GM19468 (cell line): ENCODE measurements around the gene GPR3.

Experiments used
- ATAC-seq: cut with Tn5 transposase; IDR thresholded peaks from one replicate; pipeline ENCODE4 v1.9.1; 2021; ENCODE audit warnings: mild to moderate bottlenecking, moderate library complexity, moderate number of reproducible peaks; ENCODE audit not compliant: unreplicated experiment; ENCODE audit errors: extremely low read depth

The GPR3 gene, protein sequence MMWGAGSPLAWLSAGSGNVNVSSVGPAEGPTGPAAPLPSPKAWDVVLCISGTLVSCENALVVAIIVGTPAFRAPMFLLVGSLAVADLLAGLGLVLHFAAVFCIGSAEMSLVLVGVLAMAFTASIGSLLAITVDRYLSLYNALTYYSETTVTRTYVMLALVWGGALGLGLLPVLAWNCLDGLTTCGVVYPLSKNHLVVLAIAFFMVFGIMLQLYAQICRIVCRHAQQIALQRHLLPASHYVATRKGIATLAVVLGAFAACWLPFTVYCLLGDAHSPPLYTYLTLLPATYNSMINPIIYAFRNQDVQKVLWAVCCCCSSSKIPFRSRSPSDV

DNA sequence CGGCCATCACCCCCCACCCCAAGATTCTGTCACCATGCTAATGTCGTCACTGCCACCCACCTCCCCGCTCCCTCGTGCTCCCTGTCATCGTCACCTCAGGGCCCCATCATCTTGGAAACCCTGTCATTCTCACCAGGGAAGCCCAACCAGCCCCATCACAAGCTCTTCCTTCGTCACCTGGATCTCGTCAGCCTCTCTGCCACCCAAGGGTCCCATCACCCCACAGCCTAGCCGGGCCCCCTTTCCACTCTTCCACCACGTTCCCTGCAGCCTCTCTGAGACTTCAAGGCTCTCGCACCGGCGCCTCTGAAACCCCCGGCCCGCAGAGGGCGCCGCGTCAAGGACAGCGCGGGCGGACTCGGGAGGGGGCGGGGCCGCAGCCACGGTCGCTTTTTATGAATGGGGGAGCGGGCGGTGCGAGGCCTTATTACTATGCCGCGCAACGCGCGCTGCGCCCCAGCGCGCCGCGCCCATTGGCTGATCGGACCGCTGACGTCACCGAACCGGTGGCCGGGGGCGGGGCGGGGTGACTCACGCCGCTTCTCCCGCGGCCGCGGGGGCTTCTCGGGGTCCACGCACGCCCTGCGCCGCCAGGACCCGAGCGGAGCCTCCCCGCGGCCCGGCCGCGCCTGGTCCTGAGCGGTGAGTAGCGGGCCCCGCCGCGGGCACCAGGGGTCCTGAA, at the start of gene GPR3:
TSS of gene GPR3 (plus strand) at position 527 of the 682 bp plus-strand sequence. CDS start 1,177 bp downstream, outside the sequence.
- peak; percentile 59 for ATAC-seq

DNA sequence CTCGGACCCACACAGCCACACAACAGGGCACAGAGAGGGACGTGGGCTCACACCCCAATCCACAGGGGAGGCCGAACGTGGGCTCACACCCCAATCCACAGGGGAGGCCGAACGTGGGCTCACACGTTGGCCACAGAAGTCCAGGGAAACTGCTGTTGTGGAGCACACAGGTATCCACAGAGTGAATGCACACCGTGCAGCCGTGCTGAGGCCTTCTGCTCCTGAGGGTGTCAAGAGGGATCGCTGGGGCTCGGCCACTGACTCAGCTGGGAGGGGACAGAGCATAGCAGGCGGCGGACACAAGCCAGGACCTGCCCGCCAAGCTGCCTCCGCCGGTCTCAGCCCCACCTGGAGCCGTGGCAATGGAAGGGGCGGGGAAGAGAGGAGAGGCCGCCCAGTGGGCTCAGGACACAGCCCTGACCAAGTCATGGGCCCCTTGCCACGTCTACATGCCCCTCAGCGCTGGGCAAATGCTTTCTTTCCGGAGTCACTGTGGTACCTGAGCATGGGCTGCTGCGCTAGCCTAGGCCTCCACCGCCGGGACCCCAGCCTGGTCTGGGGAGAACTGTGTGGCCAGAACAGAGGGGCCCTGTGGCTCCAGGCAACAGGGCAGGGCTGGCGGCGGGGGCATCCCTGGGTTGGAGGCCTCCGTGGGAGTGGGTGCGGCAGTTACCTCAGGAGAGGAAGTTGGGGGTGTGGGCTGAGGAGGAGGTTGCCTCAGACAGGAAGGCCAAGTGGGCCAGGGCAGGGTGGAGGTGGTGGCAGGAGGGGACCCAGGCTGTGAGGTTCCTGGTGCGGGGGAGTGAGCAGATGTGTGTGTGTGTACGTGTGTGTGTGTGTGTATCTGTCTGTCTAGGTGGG, 49.4 kb upstream of the GPR3 start:
- no peak for ATAC-seq

DNA sequence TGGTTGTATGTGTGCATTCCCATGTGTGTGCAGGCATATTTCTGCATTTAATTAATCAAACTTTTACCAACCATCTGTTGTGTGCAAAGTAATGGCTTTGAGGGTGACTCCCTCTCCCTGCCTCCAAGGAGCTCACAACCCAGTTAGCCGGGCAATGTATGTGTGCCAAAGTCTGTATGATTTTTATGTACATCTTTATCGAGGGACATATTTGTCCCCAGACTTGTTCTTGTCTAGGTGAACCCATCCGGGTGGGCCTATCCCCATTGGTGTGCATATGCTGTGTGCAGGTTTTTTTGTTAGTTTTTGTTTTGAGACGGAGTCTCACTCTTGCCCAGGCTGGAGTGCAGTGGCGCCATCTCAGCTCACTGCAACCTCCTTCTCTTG, 48.8 kb upstream of the GPR3 start:
- no peak for ATAC-seq

DNA sequence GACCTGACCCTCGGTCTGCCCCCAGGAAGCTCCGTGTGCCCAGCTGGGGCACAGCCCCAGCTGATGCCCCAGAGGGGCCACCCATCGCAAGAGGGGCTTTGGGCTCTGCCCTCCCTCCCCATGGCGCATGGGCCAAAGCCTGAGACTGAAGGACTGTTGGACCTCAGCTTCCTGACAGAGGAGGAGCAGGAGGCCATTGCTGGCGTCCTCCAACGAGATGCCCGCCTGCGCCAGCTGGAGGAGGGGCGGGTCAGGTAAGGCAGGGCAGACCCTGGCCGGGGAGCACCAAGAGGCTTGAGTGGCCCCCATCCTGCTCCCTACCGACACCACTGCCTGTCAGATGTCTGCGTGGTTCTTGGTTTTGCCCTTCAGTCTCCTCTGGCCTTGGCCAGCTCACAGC, 47.1 kb upstream of the GPR3 start:
- no peak for ATAC-seq

DNA sequence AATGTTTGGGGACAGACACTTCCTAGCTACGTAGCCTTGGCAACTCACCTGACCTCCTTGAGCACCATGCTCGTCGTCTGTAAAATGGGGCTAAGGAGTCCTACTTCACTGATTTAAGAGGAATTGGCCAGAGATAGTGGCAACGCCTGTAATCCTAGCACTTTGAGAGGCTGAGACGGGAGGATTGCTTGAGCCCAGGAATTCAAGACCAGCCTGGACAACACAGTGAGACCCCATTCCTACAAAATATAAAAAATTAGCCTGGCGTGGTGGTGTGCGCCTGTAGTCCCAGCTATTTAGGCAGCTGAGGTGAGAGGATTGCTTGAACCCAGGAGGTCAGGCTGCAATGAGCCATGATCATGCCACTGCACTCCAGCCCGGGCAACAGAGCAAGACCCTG, 46.1 kb upstream of the GPR3 start:
- ATAC-seq: no peak

DNA sequence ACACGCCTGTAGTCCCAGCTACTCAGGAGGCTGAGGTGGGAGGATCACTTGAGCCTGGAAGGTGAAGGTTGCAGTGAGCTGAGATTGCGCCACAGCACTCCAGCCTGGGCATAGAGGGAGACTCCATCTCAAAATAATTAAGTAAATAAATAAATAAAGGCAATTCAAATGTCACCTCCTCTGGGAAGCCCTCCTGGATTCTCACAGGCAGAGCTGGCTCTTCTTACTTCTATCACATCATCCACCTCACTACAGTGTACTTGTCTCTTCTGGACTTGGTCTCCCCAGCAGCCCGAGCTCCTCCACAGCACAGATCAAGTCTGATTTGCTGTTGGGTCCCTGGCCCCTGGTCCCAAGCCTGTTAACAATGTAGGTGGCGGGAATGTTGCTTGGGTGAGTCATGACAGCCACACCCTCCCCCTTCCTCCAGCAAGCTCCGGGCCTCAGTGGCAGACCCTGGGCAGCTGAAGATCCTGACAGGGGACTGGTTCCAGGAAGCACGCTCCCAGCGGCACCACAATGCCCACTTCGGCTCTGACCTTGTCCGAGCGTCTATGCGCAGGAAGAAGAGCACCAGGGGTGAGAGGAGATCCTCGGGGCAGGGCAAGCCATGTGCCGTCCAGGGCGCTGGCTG, 45.3 kb upstream of the GPR3 start:
- ATAC-seq: no peak

DNA sequence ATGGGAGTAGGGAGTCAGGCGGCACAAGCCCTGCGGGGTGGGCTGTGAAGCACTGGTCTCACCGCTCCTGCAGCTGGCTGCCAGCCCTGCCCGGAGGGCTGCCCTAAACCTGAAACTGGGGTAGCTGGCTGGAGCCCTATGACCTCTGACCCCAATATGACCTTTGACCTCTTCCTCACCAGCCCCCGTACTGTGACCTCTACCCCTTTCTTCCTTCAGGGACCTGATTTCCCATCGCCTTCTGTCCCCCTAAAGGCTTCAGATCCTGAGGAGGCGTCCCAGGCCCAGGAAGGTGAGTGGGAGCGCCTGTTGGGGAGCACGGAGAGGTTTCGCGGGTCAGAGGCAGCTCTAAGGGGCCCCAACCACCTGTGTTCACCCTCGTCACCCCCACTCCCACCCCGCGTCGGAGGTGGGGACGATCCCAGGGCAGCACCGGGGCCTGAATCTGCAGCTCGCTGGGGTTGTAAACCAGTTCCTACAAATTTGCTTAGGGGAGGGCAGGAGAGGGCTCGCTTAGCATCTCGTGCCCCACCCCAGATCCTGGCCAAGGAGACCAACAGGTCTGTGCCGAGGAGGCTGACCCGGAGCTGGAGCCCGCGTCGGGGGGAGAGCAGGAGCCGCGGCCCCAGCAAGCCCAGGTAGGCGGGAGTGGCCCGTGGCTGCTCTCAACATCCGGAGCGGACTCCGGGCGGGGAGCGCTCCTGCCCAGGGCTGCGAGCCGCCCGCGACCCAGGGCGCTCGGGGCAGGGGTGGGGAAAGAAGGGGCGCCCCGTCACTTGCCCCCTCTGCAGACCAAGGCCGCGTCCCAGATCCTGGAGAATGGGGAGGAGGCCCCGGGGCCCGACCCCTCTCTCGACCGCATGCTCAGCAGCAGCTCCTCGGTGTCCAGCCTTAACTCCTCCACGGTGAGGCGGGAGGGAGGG, 43.3 kb upstream of the GPR3 start:
- no peak for ATAC-seq

DNA sequence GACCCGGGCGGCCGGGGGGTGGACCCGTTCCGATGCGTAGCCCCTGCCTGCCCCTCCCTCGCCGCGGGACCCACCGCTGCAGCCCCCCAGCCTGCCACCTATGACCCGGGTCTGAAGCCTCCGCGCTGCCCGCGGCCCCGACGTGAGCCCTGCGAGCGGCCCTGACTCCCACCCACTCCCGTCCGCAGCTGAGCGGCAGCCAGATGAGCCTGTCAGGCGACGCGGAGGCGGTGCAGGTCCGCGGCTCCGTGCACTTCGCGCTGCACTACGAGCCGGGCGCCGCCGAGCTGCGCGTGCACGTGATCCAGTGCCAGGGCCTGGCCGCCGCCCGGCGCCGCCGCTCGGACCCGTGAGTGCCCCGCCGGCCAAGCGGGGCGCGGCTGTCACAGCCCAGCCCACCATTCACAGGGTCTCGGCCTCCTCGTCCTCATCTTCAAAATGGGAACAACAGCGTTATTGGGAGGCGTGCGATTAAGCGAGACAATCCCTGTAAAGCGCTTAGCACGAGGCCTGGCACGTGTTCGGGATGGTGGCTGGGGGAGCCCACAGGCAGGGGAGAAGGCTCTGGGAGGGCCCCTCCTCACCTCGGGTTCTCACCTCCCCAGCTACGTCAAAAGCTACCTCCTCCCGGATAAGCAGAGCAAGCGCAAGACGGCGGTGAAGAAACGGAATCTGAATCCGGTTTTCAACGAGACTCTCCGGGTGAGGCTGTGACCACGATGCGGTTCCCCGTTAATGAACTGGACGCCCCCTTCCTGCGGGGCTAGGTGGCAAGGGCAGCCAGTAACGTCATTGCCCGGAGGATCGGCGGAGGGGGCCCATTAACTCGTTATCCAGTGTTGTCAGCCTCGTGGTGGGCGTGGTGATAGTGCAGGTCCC, 42.4 kb upstream of the GPR3 start:
- ATAC-seq: no peak

DNA sequence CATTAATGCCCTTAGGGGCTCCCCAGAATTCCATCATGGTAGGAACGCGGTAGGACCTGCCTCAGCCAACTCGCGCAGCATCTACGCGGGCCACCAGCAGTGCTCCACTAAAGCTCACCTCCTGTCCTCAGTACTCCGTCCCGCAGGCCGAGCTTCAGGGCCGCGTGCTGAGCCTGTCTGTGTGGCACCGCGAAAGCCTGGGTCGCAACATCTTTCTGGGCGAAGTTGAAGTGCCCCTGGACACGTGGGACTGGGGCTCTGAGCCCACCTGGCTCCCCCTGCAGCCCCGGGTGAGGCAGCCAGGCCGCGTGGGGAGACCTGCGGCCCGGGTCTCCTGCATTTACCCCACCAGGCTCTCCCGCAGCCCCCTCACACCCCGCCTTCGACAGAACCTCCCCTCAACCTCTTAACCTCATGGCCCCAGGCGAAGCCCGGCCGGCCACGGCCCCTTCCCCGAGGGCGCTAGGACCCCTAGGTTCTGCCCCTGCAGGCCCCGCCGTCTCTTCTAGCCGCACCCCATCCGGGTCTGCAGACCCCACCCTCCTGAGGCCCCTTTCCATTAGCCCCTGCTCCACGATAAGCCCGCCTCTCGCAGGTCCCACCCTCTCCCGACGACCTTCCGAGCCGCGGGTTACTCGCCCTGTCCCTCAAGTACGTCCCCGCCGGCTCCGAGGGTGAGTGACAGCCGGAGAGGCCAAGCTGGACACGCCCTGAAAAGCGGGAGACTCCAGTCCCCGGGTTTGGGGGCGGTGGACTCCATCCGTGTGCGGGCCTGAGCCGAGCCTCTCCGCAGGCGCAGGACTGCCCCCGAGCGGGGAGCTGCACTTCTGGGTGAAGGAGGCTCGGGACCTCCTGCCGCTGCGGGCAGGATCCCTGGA, 41.5 kb upstream of the GPR3 start:
- ATAC-seq: no peak

DNA sequence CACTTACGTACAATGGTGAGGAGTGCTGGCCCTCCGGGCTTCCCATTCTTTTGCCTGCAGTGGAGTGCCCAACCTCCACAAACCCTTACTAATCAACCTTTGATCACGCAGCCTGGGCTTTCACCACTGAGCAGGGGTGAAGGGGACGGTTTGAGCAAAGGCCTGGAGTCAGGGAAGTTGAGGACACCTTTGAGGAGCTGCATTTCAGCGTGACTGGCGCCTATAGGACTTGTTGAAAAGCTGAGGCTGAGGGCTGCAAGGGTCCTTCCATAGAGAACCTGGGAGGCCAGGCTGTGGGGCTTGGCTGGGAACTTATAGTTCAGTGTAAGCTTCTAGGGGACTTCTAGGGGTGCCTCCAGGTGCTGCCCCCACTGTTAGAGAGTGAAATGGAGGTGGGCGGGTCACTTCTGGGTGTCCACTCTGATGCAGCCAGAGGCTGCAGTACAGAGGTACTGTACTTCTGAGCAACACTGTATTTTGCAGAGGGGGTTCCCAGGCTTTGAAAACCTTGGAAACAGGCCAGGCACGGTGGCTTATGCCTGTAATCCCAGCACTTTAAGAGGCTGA, 40.8 kb upstream of the GPR3 start:
- ATAC-seq: no peak

DNA sequence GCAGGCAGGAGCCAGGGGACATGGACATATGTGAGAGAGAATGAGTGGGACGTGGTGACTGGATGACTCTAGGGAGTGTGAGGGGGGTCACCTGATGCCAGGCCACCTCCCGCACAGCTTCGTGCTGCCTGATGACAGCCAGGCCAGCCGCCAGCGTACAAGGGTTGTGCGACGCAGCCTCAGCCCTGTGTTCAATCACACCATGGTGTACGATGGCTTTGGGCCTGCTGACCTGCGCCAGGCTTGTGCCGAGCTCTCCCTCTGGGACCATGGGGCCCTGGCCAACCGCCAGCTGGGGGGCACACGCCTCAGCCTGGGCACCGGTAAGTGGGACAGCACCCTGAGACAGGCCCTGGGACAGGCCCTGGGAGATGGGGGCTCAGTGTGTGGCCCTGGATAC, 39.3 kb upstream of the GPR3 start:
- no peak for ATAC-seq

DNA sequence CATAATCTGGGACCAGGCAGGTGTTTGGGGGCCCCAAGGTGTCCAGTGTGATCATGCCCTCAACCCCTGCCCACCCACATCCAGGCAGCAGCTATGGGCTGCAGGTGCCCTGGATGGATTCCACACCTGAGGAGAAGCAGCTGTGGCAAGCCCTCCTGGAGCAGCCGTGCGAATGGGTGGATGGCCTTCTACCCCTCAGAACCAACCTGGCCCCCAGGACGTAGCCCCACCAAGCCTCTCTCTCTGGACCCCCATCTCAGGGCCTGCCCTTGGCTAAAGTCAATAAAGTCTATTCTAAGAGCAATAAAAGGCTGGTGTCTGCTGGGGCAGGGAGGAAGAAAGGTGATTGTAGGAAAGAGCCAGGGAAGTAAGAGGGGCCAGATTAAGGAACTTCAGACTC, 38.8 kb upstream of the GPR3 start:
- no peak for ATAC-seq

DNA sequence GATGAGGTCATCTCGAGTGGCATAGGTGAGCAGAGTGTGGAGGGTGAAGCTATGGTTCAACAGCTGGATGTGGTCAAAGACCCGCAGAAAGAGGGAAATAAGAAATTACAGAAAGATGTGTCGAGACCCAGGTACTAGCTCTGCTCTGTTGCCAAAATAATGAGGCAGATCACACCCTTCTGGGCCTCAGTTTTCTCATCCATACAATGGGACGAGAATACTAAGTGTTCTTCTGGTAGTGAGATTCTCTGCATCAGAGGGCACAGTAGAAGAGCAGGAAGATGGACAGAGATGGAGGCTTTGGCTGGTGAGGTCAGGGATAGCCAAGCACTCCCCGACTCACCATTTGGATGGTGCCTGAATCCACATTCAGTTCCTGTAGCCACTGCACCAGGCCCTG, 36.7 kb upstream of the GPR3 start:
- no peak for ATAC-seq

DNA sequence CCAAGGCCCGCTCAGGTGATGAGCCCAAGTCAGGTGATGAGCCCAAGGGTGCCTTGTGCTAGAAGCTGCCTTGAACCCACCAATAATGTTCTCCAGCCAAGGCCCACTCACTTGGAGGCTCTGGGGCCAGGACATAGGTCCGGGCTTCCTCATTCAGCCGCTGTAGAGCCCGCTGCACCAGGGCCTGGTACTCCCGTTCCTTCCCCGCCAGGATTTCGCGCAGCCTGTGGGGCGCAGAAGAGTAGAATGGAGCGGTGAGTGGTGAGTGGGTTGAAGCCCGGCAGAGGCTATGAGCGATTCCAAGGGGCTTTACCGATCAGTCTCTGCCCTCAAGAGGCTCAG, 36.2 kb upstream of the GPR3 start:
- no peak for ATAC-seq

DNA sequence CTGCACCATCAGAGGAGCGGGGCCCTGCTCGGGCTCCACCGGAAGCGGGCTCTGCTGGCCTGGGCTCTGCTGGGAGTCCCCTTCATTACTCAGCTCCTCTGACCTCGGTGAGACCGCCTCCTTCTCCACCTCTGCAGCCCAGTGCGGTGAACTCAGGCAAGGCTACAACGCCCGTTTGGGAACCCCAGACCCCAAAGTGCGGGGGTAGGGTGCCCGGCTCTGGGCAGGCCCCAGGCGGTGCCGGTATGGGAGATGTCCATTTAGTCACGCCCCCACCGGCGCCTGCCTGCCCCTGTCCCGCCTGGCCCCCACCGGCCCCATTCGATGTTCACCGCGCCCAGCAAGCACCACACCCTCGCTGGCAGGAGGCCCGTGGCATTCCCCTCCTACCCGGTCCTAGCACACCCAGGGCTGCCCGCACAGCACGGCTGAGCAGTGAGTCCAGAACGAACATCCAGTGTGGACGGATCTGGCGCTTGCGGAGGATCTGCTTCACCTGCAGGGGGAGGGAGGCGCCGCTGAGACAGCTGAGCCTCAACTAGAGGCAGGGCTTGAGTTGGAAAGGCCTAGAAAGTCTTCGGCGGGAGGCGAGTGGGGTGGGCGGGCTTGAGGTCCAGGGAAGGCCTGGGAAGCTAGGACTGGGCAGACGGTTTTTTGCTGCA, 35.7 kb upstream of the GPR3 start:
- no peak for ATAC-seq

DNA sequence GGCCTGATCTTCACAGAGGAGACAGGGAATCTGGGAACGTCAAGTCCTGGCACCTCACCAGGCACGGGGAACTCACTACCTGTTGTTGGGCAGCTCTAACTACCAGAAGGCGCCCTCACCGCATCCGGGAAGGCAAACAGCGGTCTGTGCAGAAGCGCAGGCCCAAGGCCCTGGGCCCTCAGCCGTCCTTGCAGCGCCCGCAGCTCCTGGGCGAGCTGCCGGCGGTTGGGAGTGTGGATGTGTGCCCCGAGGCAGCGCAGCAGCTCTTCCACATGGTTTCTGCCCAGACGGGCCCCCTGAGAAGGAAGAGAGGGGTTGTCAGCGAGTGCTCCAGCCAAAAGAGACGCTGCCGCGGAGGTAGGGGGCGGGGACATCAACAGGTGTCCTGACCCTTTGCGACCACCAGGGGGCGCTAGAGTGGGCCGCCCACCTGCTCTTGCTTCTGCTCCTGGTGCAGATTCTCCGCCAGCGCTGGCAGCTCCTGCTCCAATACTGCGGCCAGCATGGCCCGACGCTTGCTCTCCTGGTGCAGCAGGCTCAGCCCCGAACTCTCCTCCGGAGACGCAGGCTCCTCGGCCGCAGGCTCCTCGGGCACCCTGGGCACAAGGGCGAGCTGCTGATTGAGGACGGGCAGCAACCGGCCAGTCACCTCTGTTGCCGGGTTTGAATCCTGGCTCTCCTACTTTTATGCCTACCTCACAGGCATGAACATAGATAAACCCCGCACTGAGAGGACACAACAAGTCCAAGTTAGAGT, 35.0 kb upstream of the GPR3 start:
- ATAC-seq: no peak
